Measurements from ENCODE around the gene IP6K1. TPM values are rescaled to one million over a fixed set of nuclear protein-coding genes. Genes with fewer than 3 reads are reported as not detected.

IP6K1 gene
- total and polyA plus RNA-seq, 10 donors = 8.6 to 56.0 (median 46.4) TPM

- Histone ChIP-seq H3K9me3 (no peaks in the 10 kb centered on the region), H3K36me3 (peaks cover 0 to 85% (median 20%) of the 10 kb centered on the region in 6 donors), H3K27ac (no peak overlapping the region), H3K4me3 (no peak overlapping the region), H3K4me1 (peaks cover 0 to 13% (median under 1%) of the 10 kb centered on the region in 6 donors), H3K27me3 (replicated peaks in 1 of 7) (no peaks in the 10 kb centered on the region)
- intact Hi-C loops (cut with DNase I; ENCODE audit: low total_unique reads) = no loop called here
- TF ChIP-seq CTCF (IDR thresholded peaks at IDR 0.05 in 8 of 11, conservative IDR thresholded peaks at IDR 0.05 in 3 of 11) = no peak
- TF ChIP-seq POLR2AphosphoS5 (IDR thresholded peaks at IDR 0.05) = peak in 1 of 3 donors; percentile 20
- no peak for TF ChIP-seq POLR2A (IDR thresholded peaks at IDR 0.05)
- DNase-seq = no peak
- WGBS, 5 donors = 43 to 57% (median 50%) methylated on average over 7 of the region's 7 CpGs
Measured at GRCh38 chr3:49712631-49713317, 73.6 kb downstream of the IP6K1 start.

GRCh38 chr3:49712166-49712565 lies 74.2 kb downstream of the IP6K1 start:
- H3K9me3 ChIP-seq = no peaks in the 10 kb centered on the region
- H3K4me3 ChIP-seq = no peak overlapping the region
- H3K4me1 ChIP-seq = peaks cover 0 to 13% (median 0%) of the 10 kb centered on the region in 6 donors
- H3K27me3 ChIP-seq (replicated peaks in 1 of 7) = no peaks in the 10 kb centered on the region
- intact Hi-C loops (cut with DNase I; ENCODE audit: low total_unique reads) = no loop called here
- H3K27ac ChIP-seq = no peak overlapping the region
- peaks cover 0 to 84% (median 20%) of the 10 kb centered on the region in 6 donors for H3K36me3 ChIP-seq
- WGBS, 5 donors = 88 to 96% (median 96%) methylated on average over 4 to 11 of the region's 11 CpGs
- no peak for TF ChIP-seq POLR2A (IDR thresholded peaks at IDR 0.05)
- no peak for TF ChIP-seq CTCF (IDR thresholded peaks at IDR 0.05 in 8 of 11, conservative IDR thresholded peaks at IDR 0.05 in 3 of 11)
- peak in 1 of 3 donors; percentile 21 for TF ChIP-seq POLR2AphosphoS5 (IDR thresholded peaks at IDR 0.05)
- DNase-seq = no peak

- intact Hi-C loops (cut with DNase I; ENCODE audit: low total_unique reads) = no loop called here
- Histone ChIP-seq H3K36me3 (peaks cover 0 to 84% (median 20%) of the 10 kb centered on the region in 6 donors), H3K4me3 (no peak overlapping the region), H3K27ac (no peak overlapping the region), H3K4me1 (peaks cover 0 to 18% (median 3%) of the 10 kb centered on the region in 6 donors), H3K9me3 (no peaks in the 10 kb centered on the region), H3K27me3 (replicated peaks in 1 of 7) (no peaks in the 10 kb centered on the region)
- 51 to 72% (median 62%) methylated on average over 5 of the region's 5 CpGs for WGBS, 5 donors
- TF ChIP-seq POLR2A (IDR thresholded peaks at IDR 0.05) (no peak), POLR2AphosphoS5 (IDR thresholded peaks at IDR 0.05) (no peak), CTCF (IDR thresholded peaks at IDR 0.05 in 8 of 11, conservative IDR thresholded peaks at IDR 0.05 in 3 of 11) (no peak)
- DNase-seq = peak; percentile 42
Measured at GRCh38 chr3:49711489-49711888, 74.9 kb downstream of the IP6K1 start.

GRCh38 chr3:49709852-49710251 lies 76.5 kb downstream of the IP6K1 start:
- peaks cover 0 to 84% (median 25%) of the 10 kb centered on the region in 6 donors for H3K36me3 ChIP-seq
- 93 to 98% (median 97%) methylated on average over 8 of the region's 8 CpGs for WGBS, 5 donors
- H3K27ac ChIP-seq = no peak overlapping the region
- no peak overlapping the region for H3K4me3 ChIP-seq
- H3K4me1 ChIP-seq = peaks cover 0 to 28% (median 5%) of the 10 kb centered on the region in 6 donors
- H3K27me3 ChIP-seq (replicated peaks in 1 of 7) = no peaks in the 10 kb centered on the region
- DNase-seq = peak; percentile 10
- no peak for TF ChIP-seq POLR2A (IDR thresholded peaks at IDR 0.05)
- TF ChIP-seq POLR2AphosphoS5 (IDR thresholded peaks at IDR 0.05) = no peak
- no peak for TF ChIP-seq CTCF (IDR thresholded peaks at IDR 0.05 in 8 of 11, conservative IDR thresholded peaks at IDR 0.05 in 3 of 11)
- intact Hi-C loops (cut with DNase I; ENCODE audit: low total_unique reads) = no loop called here
- no peaks in the 10 kb centered on the region for H3K9me3 ChIP-seq
